Esophagus mucosa (tissue), 1 donor: Measurements from ENCODE around the gene SLF2. TPM values are rescaled to one million over a fixed set of nuclear protein-coding genes. Genes with fewer than 3 reads are reported as not detected.

Source experiments
- ATAC-seq: fragments of 200-7000 bp; cut with Tn5 transposase; one replicate; pipeline ENCODE4 v1.9.1; 2020
- total RNA-seq: library from RNA; stranded (reverse); gene quantifications from one replicate; pipeline ENCODE4 v1.2.4, GENCODE V29; 2023
- donor health status: DM: yes; HTN: yes; CAD: no.

The SLF2 gene
- total RNA-seq, 1 donor from 2014 or later = 11.5 TPM

- ATAC-seq = no peak
Measured at GRCh38 chr10:100899171-100899570, 13.6 kb upstream of the SLF2 start.

- ATAC-seq = no peak
Measured at GRCh38 chr10:100901051-100901450, 11.7 kb upstream of the SLF2 start.

- no peak for ATAC-seq
Measured at GRCh38 chr10:100902622-100903021, 10.1 kb upstream of the SLF2 start.

- ATAC-seq = no peak
Measured at GRCh38 chr10:100904917-100905316, 7.8 kb upstream of the SLF2 start.

- no peak for ATAC-seq
Measured at GRCh38 chr10:100907175-100907574, 5.6 kb upstream of the SLF2 start.

- ATAC-seq = no peak
Measured at GRCh38 chr10:100907773-100908363, 4.9 kb upstream of the SLF2 start.

GRCh38 chr10:100908378-100908777 is 4.4 kb upstream of the SLF2 start:
- no peak for ATAC-seq

- no peak for ATAC-seq
Measured at GRCh38 chr10:100909501-100910263, 3.1 kb upstream of the SLF2 start.

GRCh38 chr10:100911472-100911871 is 1.3 kb upstream of the SLF2 start:
- no peak for ATAC-seq

GRCh38 chr10:100912013-100912604 is 654 bp upstream of the SLF2 start:
- ATAC-seq = no peak

GRCh38 chr10:100913470-100913865 is 705 bp downstream of the SLF2 start:
- ATAC-seq = no peak

GRCh38 chr10:100917071-100917470 is 4.3 kb downstream of the SLF2 start:
- no peak for ATAC-seq

- ATAC-seq = no peak
Measured at GRCh38 chr10:100923580-100923979, 10.8 kb downstream of the SLF2 start.

GRCh38 chr10:100927266-100927665 is 14.5 kb downstream of the SLF2 start:
- ATAC-seq = no peak

GRCh38 chr10:100928039-100928438 is 15.3 kb downstream of the SLF2 start:
- no peak for ATAC-seq

GRCh38 chr10:100930368-100930767 is 17.6 kb downstream of the SLF2 start:
- ATAC-seq = no peak

GRCh38 chr10:100934084-100934659 is 21.4 kb downstream of the SLF2 start:
- no peak for ATAC-seq

GRCh38 chr10:100939763-100940344 is 27.1 kb downstream of the SLF2 start:
- no peak for ATAC-seq

- ATAC-seq = no peak
Measured at GRCh38 chr10:100942229-100942628, 29.5 kb downstream of the SLF2 start.

GRCh38 chr10:100943508-100943907 is 30.7 kb downstream of the SLF2 start:
- no peak for ATAC-seq

GRCh38 chr10:100945754-100946153 is 33.0 kb downstream of the SLF2 start:
- no peak for ATAC-seq

- no peak for ATAC-seq
Measured at GRCh38 chr10:100948916-100949315, 36.2 kb downstream of the SLF2 start.

GRCh38 chr10:100960251-100960650 is 47.5 kb downstream of the SLF2 start:
- no peak for ATAC-seq
